ENCODE data around the gene PRDM1.

PRDM1 gene

GRCh38 chr6:106087548-106088325 is 1.6 kb downstream of the PRDM1 start:
- Histone ChIP-seq H3K9me3 (ENCODE audit: insufficient read depth, low read depth, low read length) (no peaks in the 10 kb centered on the region), H3K79me2 (ENCODE audit: insufficient read depth, low read length) (no peaks in the 10 kb centered on the region), H3F3A (ENCODE audit: low read depth) (no peaks in the 10 kb centered on the region), H3K36me3 (ENCODE audit: insufficient read depth, low read length) (no peaks in the 10 kb centered on the region), H3K4me2 (ENCODE audit: low read depth, low read length, poor library complexity, severe bottlenecking) (no peak overlapping the region), H3K9me2 (replicated peaks; ENCODE audit: low read depth, low read length) (no peaks in the 10 kb centered on the region), H4K20me1 (ENCODE audit: insufficient read depth, low read length, poor library complexity, severe bottlenecking) (no peaks in the 10 kb centered on the region), H3K4me1 (ENCODE audit: insufficient read depth, low read length, poor library complexity, severe bottlenecking) (peaks cover 36% of the 10 kb centered on the region), H2AFZ (ENCODE audit: low read length) (no peak overlapping the region), H3K9ac (ENCODE audit: low read depth, low read length, poor library complexity, severe bottlenecking) (no peak overlapping the region), H3K27me3 (ENCODE audit: insufficient read depth, low read length, poor library complexity, severe bottlenecking) (no peaks in the 10 kb centered on the region), H3K4me3 (ENCODE audit: low read length, poor library complexity, severe bottlenecking) (no peak overlapping the region)
- TF ChIP-seq CTCF (conservative IDR thresholded peaks at IDR 0.05; ENCODE audit: low read length) = no peak
- TF ChIP-seq EZH2phosphoT487 (IDR thresholded peaks at IDR 0.05; ENCODE audit: borderline replicate concordance) = no peak

DNA sequence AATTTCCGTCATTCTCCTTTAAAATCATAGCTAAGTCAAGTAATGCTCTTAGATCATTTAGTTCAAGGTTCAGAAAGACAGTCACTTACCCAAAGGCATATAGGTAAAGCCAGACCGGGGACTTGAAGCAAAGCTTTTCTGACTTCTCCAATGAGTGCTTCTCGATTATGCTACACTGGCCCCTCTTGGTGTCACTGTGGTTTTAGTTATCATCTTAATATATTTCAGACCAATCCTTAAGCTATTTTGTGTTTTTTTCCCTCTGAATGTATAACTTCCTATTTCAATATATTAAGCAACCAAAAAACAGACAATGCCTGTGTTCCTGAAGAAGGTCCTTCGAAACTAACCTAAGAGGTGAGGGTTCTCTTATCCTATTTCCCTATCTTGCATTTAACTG is 3.9 kb downstream of the PRDM1 start:
- Histone ChIP-seq H3K4me1 (ENCODE audit: insufficient read depth, low read length, poor library complexity, severe bottlenecking) (peaks cover 26% of the 10 kb centered on the region), H3K9ac (ENCODE audit: low read depth, low read length, poor library complexity, severe bottlenecking) (no peak overlapping the region), H4K20me1 (ENCODE audit: insufficient read depth, low read length, poor library complexity, severe bottlenecking) (no peaks in the 10 kb centered on the region), H3K79me2 (ENCODE audit: insufficient read depth, low read length) (no peaks in the 10 kb centered on the region), H3K4me3 (ENCODE audit: low read length, poor library complexity, severe bottlenecking) (no peak overlapping the region), H3K9me3 (ENCODE audit: insufficient read depth, low read depth, low read length) (no peaks in the 10 kb centered on the region), H3K9me2 (replicated peaks; ENCODE audit: low read depth, low read length) (no peaks in the 10 kb centered on the region), H3K36me3 (ENCODE audit: insufficient read depth, low read length) (no peaks in the 10 kb centered on the region), H3K4me2 (ENCODE audit: low read depth, low read length, poor library complexity, severe bottlenecking) (no peak overlapping the region), H3K27me3 (ENCODE audit: insufficient read depth, low read length, poor library complexity, severe bottlenecking) (no peaks in the 10 kb centered on the region), H2AFZ (ENCODE audit: low read length) (no peak overlapping the region), H3F3A (ENCODE audit: low read depth) (no peaks in the 10 kb centered on the region)
- TF ChIP-seq EZH2phosphoT487 (IDR thresholded peaks at IDR 0.05; ENCODE audit: borderline replicate concordance) (no peak), CTCF (conservative IDR thresholded peaks at IDR 0.05; ENCODE audit: low read length) (peak; percentile 72)

DNA sequence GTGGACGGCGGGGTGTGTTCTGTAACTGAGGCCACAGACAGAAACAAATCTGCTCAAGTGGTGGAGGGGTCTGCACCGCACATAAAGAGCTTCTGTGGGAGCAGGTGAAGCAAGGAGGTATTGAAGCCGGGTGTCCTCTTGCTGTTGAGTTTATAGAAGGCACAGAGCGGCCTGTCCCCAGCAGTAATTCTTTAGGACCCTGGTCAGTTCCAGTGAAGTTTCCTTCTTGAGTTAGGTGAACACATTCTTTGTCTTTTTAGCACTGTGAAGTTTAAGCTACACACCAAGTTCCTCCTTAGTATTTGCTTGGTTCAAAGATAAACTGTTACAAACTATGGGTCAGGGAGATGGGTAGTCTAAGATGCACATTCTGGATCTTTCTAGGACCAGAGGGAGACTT is 6.1 kb downstream of the PRDM1 start:
- Histone ChIP-seq H3K4me2 (ENCODE audit: low read depth, low read length, poor library complexity, severe bottlenecking) (no peak overlapping the region), H3K36me3 (ENCODE audit: insufficient read depth, low read length) (no peaks in the 10 kb centered on the region)

More for the DNA sequence above, 6.1 kb downstream of the PRDM1 start:
- no peak for TF ChIP-seq CTCF (conservative IDR thresholded peaks at IDR 0.05; ENCODE audit: low read length)
- no peak for TF ChIP-seq EZH2phosphoT487 (IDR thresholded peaks at IDR 0.05; ENCODE audit: borderline replicate concordance)
- Histone ChIP-seq H3K79me2 (ENCODE audit: insufficient read depth, low read length) (no peaks in the 10 kb centered on the region), H3K4me1 (ENCODE audit: insufficient read depth, low read length, poor library complexity, severe bottlenecking) (peaks cover 18% of the 10 kb centered on the region), H3F3A (ENCODE audit: low read depth) (no peaks in the 10 kb centered on the region), H3K9ac (ENCODE audit: low read depth, low read length, poor library complexity, severe bottlenecking) (no peak overlapping the region), H3K27me3 (ENCODE audit: insufficient read depth, low read length, poor library complexity, severe bottlenecking) (no peaks in the 10 kb centered on the region), H3K9me3 (ENCODE audit: insufficient read depth, low read depth, low read length) (no peaks in the 10 kb centered on the region), H2AFZ (ENCODE audit: low read length) (no peak overlapping the region), H3K9me2 (replicated peaks; ENCODE audit: low read depth, low read length) (no peaks in the 10 kb centered on the region), H4K20me1 (ENCODE audit: insufficient read depth, low read length, poor library complexity, severe bottlenecking) (no peaks in the 10 kb centered on the region), H3K4me3 (ENCODE audit: low read length, poor library complexity, severe bottlenecking) (no peak overlapping the region)

Measured in Loucy (cell line).